Activated CD4-positive, alpha-beta T cell treated with anti-CD3 and anti-CD28 coated beads for 24 hours (primary cell): Measurements from ENCODE around the gene PLIN4.

Source experiments
- DNase-seq, 2 donors: peaks; one replicate each; pipeline ENCODE4 v3.0.0-alpha.2; 2020; ENCODE audit warnings: low read depth in 2 of 2

Gene PLIN4

GRCh38 chr19:4455719-4456475 lies 62.4 kb downstream of the PLIN4 start:
- DNase-seq, result no peak

DNA sequence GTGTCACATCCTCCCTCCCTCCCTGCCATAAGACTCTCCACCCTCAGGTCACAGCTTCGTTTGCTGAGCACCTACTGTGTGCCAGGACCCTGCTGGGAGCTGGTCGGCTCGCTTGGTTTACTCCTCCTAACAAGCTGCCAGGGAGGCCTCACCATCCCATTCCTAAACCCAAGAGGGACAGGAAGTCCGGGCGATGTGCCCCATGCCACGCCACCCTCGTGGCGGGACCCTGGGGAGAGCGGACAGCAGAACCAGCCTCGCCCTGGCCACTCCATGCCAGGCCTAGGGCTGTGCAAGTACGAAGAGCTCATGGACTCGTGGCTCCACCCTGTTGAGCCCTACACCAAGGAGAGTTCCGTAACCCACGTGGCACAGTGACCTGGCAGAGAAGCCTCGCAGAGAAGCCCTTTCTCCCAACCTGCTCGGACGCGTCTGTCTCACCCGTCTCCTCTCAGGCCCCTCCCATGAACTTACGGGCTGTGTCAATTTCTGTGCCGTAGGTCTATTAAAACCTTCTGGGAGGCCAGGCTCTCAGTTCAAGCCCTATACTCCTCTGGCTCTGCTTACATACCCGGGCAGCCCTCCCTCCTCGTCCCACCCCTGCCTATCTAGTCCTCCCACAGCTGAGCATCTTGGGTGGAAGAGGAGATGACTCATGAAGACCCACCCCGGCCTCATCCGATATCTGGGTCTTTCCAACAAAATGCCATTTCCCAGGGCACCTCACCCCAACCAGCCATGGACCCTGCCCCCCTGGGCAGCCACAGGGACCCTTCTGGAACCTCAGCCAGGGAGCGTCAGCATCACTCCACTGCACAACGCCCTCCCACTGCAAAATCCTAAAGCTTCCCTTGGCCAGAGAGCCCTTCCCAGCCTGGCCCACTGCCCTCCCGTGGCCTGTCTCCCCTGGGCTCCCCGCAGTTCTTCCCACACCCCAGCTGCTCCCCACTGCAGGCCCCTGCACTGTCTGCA lies 63.3 kb downstream of the PLIN4 start:
- DNase-seq, result no peak

GRCh38 chr19:4453232-4454179 lies 64.8 kb downstream of the PLIN4 start:
- DNase-seq, result no peak

DNA sequence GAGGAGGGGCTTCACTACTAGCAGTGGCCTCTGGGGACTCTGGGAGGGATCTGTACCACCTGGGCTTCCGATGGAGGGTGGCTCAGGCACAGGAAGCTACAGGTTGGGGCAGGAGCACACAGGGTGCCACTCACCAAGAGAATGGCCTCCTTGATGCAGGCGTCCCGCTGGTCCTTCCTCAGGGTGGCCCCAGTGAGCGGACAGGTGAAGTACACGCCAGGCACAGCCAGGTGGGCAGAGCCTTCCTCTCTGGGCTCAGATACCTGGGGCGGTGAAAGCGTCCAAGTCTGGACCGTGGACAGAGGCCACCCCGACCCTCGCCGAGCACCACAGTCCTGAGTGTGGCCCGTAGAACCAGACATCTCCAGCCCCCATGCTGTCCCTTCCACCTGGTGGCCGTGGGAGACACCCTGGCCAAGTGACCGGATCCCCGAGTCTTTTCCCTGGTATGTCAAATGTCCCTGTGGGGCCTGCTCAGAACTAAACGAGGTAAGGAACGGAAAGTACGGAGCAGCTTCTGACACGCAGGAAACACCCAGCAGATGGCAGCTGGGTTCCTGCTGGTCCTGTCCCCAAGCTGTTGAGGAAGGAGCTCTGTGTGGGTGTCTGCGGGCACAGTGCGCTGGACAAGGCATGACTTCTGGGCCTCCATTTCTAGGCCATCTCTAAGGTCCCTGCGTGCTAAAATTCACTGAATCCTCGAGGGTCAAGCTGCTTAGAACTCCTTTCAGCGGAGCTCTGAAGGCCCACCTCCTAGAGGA lies 65.9 kb downstream of the PLIN4 start:
- DNase-seq, result no peak
